Measurements from ENCODE around the gene IGFL2.

The IGFL2 gene

DNA sequence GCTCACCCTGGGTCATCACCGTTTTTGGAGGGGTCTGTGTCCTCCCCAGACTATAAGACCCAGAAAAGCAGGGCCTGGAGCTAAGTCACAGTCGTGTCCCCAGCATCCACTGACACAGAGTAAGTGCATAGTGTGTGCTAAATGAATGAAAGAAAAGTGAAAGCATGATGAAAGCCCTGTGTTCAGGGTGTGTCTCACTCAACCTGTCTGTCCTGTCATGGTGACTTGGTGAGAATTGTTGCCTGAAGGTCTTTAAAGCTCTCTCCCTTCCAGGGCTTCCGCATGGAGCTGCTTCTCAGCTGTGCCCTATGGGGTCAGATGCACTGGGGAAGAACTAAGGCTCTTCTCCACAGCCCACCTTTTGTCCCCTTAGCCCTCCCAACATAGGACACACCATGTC lies 61.0 kb downstream of the IGFL2 start:
- no peak for DNase-seq (ENCODE audit: low read depth)

DNA sequence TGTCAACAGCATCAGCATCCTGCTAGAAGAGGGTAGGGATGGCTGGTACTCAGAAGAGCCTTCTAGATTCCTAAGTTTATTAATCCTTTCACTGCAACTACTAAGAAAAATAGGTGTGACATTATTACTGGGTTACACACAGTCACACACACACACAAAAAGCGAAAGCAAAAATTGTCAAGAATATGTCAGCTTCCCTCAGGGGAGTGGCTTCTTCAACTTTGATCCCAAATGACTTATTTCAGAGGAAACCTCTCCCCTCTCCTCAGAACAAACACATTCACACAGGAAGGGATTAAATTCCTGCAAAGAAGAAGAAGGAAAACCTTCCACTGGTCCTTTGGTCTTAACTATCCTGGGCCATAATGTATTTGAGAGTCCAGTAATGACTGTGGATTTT lies 61.4 kb downstream of the IGFL2 start:
- DNase-seq (ENCODE audit: low read depth), result no peak

DNA sequence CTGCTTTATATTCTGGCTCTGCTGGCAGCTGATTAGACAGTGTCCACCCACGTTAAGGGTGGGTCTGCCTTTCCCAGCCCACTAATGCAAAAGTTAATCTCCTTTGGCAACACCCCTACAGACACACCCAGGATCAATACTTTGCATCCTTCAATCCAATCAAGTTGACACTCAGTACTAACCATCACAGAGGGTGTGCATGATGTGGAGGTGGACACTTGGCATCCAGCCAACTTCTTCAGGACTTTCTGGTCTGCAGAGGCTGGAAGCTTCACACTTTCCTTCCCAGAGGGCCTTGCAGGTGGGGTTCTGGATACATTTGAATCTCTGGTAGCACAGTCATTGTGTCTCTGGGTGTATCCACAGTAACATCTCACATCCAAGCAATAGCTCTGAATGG lies 62.6 kb downstream of the IGFL2 start:
- DNase-seq (ENCODE audit: low read depth), result no peak

All from stimulated activated CD8-positive, alpha-beta memory T cell treated with anti-CD3 and anti-CD28 coated beads, Interleukin-15, amount 100 ng/mL, for 24 hours (primary cell).